GM08714 (cell line): ENCODE measurements around the gene AKAP13.
"Not testable (repeated sequence)": the region's sequence is repeated elsewhere in the genome, so short reads cannot be mapped to it uniquely, and the experiment has no call there.

ENCODE experiments used
- H3K4me3 ChIP-seq: fragments of 200-500 bp; sonication (Bioruptor generic); 2 replicates; pipeline ENCODE4 v1.5.1; 2014; ENCODE audit warnings: mild to moderate bottlenecking, low read length, inconsistent platforms
- ZNF274 ChIP-seq: IDR thresholded peaks from 2 replicates; pipeline ENCODE4 v1.6.1; 2012; ENCODE audit warnings: mild to moderate bottlenecking, low read depth, low read length

AKAP13 gene

DNA sequence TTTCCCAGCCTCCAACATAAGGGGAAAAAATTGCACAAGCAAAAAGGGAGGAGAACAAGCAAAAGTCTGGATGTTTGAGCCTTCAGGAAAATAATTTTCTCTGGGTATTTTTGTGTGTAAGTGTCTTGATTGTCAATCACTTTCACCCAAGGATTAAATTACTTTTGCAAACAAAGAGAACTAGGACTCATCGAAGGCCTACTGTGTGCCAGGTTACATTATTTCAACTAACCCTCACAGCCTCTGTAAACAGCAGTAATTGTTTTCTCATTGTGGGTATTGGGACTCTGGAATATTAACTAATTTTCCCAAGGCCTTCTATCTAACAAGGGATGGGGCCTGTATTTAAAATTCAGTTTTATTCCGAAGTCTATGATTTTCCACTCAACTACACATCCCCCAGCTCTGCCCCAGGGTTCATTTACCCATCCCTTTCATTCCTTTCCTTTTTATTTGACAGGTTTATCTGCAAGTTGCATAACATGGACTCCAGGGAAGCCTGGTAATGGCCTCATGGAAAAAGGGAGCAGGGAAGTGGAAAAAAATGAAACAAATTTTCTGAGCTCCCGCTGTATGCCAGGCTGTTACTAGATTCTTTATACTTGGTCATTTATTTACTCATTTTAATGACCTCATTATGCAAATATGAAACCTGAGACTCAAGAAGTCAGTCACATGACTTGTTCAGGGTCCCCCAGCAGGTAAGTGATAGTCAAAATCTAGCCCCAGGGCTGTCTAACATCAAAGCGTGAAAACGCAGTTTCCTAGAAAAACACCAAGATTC is 32.9 kb upstream of the AKAP13 start:
- H3K4me3 ChIP-seq: not testable (repeated sequence)

DNA sequence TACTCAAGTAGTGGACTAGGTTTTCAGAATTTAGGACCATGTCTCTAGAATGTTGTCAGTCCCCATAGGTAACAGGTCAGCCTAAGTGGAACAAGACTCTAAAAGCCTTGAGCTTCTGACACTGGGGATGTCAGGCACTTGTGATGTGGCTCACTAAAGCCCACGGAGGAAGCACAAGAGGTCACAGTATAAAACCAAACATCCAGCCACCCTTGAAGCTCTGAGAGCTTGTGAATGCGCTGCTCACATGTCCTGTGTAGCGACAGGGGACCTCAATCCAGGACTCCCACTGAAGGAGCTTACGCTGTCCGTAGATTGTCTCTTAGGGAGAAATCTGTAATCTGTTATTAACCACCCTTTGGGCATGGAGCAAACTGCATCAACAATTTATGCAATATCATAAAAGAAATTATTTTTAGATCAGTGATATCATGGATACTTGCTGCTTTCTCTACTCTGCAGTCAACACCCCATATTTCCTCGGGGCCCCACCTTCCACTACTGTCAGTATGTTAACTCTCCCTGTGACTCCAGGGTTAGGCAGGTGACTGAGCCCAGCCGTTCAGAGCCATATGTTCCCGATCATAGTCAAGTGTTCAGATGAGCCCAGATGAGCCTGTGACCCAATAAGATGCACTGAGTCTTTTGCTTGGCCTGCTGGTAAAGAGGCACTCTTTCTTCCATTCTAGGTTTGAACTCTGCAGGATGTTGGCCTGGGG is 32.2 kb upstream of the AKAP13 start:
- not testable (repeated sequence) for H3K4me3 ChIP-seq

DNA sequence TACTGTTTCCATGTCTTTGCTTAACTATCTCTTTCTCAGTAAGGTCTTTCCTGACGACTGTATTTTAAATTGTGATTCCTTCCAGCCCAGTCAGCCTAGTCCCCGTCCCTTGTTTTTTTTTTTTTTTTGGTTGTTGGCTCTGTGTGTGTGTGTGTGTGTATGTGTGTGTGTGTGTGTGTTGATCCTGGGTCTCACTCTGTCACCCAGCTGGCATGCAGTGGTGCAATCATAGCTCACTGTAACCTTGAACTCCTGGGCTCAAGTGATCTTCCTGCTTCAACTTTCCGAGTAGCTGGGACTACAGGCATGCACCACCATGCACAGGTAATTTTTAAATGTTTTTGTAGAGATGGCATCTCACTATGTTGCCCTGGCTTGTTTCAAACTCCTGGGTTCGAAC is 31.3 kb upstream of the AKAP13 start:
- H3K4me3 ChIP-seq: not testable (repeated sequence)

DNA sequence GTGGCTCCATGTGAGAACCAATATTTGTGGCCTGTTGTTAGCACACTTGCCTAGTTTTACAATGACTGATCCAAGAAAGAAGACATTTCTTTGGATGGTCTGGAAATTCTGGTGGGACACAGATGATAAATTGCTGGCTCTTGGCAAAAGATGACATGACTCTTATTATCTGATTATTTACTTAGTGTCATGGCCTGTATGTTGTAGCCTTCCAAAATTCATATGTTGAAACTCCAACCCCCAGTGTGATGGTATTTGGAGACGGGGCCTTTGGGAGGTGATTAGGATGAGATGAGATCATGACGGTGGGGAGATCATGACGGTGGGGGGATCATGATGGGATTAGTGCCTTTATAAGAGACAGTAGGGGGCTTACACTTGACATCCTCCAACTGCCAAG is 30.0 kb upstream of the AKAP13 start:
- no peak overlapping the region for H3K4me3 ChIP-seq
- TF ChIP-seq ZNF274: no peak

DNA sequence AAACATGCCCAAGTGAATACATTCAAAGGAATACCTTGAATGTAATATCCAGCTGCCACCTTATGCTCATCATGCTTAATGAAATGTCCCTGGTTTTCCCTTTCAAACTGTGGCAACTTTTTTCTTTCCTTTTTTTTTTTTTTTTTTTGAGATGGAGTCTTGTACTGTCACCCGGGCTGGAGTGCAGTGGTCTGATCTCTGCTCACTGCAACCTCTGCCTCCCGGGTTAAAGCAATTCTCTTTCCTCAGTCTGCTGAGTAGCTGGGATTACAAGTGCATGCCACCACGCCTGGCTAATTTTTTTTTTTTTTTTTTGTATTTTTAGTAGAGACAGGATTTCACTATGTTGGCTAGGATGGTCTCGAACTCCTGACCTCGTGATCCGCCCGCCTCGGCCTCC is 28.9 kb upstream of the AKAP13 start:
- H3K4me3 ChIP-seq: not testable (repeated sequence)

DNA sequence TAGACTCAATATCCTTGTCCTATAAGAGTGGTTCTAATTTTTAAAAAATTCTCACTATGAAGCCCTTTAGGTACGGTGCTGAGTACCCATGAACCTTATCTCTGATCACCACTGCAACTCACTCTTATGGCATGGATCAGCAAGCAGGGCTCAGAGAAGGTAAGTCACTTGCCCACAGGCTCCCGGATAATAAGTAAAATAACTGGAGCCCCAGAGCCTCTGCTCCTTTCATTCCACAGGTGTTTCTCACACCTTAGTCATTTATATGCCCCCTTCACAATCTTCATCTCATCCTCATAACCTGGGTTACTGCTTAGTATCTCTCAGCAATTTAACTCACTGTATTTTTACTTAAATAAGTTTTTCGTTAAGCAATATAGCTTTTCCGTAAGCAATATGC is 28.4 kb upstream of the AKAP13 start:
- no peak for TF ChIP-seq ZNF274
- H3K4me3 ChIP-seq: no peak overlapping the region

DNA sequence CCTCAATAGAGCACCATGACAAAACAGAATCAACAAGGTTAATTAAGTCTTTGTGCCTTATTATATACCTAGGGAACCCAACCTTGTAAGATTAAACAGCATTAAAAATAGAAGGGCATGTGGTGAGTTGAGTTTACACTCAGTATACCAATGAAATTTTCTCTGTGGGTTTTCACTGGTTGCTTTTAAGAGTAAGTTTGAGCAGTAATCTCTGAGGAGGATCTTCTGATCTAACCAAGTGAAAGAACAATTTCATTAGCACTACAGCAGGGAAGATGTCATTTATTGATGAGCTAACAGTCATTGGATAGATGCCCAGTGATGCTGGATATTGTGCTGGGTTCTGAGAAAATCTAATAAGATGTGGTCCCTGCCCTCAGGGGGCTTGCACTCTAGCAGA is 26.9 kb upstream of the AKAP13 start:
- H3K4me3 ChIP-seq: no peak overlapping the region
- no peak for TF ChIP-seq ZNF274

DNA sequence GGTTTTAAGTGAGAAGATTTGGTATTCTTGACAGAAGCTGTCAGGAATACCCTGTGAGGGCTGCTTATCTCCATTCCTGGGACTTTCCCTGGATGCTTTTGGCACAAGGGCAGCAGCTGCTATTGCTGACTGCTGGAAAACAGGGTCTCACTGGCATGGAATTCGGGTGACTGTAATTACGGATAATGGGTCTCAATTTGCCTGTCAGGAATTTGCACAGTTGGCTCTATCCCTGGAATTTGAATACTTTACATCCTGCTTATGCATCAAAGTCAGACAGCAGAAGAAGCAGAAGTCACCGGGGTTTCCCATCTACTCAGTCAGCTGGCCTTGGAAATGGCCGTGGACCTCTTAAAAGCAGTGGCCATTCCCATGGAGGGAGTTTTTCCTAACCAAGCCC is 25.9 kb upstream of the AKAP13 start:
- TF ChIP-seq ZNF274: no peak
- no peak overlapping the region for H3K4me3 ChIP-seq

DNA sequence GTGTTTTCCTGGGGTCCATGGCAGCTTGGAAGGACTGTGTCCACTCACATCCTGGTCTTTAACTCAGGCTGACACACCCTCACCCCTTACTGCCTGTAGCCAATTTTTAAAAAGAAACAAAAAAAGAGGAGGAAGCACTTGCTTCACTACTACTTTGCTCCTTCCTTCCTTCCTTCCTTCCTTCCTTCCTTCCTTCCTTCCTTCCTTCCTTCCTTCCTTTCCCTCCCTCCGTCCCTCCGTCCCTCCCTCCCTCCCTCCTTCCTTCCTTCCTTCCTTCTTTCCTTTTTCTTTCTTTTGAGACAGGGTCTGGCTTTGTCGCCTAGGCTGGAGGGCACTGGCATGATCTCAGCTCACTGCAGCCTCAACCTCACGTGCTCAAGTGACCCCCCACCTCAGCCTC is 25.5 kb upstream of the AKAP13 start:
- H3K4me3 ChIP-seq: no peak overlapping the region
- no peak for TF ChIP-seq ZNF274

DNA sequence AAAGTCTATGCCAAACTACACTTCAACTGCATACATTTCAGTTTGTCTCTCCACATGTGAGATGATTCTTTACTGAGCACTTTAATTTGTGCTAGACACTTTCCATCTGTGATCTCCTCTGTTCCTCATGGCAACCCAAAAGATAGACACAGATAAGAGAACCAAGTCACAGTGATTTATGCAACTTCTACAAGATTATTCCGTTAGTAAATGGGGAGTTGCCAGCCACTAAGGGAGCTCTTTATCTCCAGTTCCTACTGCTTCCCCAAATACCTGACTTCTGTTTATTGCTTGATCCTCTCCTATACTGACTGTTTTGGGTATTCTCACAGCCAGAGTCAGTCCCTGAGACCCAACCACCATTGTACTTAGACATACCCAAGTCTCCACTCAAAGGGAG is 24.1 kb upstream of the AKAP13 start:
- TF ChIP-seq ZNF274: no peak
- H3K4me3 ChIP-seq: no peak overlapping the region

DNA sequence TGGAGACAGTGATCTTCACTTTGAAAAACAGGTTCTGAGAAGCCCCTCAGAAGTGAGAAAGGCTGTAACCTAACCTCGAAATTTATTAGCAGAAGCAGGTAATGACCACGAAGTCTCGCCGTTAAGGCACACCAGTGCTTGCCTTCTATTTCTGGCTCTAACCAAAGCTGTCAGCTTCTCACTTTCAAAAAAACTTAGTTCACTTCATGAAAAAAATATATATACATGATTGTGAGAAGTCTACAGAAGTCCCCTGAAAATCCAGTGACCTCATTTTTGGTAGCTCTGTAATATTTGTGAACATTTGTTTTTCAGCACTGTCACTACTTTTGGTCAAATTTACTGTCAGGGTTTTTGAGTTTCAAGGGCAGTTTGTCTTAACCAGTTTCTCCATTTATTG is 19.1 kb upstream of the AKAP13 start:
- TF ChIP-seq ZNF274: no peak
- no peak overlapping the region for H3K4me3 ChIP-seq

DNA sequence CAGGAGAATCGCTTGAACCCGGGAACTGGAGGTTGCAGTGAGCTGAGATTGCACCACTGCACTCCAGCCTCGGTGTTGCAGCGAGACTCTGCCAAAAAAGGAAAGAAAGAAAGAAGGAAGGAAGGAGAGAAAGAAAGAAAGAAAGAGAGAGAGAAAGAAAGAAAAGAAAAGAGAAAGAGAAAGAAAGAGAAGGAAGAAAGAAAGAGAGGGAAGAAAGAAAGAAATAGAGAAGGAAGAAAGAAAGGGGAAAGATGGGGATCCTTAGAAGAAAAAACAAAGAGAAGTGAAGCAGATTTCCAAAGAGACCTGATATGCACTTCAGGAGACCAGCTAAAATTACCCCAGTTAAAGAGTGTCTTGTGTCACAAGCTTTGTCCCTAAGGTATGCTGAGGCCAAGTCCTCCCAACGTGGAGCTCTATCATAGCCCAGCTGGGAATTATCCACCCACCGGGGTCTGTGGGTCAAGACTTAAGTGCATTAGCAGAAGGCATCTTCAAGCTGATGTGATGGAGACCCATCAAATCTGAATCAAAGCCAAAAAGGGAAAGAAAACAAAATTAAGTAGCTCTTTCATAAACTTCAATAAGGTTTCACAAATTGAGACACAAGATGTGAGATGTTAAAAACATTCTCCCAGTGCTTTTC is 17.8 kb upstream of the AKAP13 start:
- no peak overlapping the region for H3K4me3 ChIP-seq
- no peak for TF ChIP-seq ZNF274

DNA sequence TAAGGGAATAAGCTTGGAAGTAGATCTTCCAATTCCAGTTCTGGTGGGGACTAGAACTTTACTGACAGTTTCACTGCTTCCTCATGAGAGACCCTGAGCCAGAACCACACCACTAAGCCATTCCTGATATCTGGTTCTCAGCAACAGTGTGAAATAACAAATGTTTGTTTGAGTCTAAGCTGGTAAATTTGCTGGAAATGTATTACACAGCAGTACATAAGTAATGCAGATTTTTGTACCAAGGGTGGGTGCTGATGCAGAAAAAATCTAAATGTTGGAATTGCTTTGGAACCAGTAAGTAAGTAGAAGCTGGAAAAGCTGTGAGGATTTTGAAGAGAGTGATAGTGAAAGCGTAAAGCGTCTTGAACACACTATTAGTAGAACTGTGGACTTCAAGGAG is 14.4 kb upstream of the AKAP13 start:
- TF ChIP-seq ZNF274: no peak

DNA sequence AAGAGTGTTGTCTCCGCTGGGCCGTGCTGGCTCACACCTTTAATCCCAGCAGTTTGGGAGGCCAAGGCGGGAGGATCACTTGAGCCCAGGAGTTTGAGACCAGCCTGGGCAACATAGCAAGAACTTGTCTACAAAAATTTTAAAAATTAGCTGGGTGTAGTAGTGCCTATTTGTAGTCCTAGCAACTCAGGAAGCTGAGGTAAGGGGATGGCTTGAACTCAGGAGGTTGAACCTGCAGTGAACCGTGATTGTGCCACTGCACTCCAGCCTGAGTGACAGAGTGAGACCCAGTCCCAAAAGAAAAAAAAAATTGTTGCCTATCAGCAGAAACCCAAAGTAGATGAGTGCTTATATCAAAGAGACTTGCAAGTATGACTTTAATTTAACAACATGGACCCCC is 12.7 kb upstream of the AKAP13 start:
- no peak for TF ChIP-seq ZNF274
- H3K4me3 ChIP-seq: no peak overlapping the region

More for the DNA sequence above, 14.4 kb upstream of the AKAP13 start:
- no peak overlapping the region for H3K4me3 ChIP-seq

DNA sequence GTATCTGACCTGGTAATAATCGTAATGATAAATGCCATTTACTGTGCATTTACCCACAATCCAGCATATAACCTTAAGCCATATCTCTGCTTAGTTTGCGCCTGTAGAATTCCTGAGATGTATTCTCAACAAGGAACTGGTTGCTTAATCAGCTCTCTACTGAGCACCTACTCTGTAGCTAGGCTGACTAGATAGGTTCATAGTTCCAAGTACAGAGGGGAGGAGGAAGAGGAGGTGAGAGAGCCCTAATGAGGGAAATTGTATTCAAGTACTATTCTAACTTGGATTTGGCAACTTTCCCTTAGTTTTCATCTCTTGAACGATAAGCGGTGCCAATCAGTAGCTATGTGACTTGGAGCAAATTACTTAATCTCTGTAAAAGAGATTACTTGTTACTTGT is 5.6 kb upstream of the AKAP13 start:
- TF ChIP-seq ZNF274: no peak
- H3K4me3 ChIP-seq: no peak overlapping the region

DNA sequence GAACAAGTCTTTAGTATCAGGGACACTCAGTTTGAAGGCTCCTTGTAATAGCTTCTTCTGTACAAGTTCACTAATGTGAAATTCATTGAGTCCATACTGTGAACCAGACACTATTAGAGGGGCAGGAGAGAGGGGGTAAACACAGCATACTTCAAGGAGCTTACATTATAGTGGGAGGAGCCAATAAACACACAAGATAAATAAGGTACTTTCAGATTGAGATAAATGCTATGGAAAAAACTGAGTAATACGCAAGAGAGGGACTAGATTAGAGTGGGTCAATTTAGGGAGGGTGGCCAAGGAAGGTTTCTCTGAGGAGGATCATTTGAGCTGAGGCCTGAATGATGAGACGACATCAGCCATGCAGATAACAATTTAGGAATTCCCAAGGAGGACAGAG is 3.1 kb upstream of the AKAP13 start:
- no peak for TF ChIP-seq ZNF274

More for the DNA sequence above, 3.1 kb upstream of the AKAP13 start:
- H3K4me3 ChIP-seq: no peak overlapping the region
